MG63 (cell line): ENCODE measurements around the gene POMC. TPM values are rescaled to one million over a fixed set of nuclear protein-coding genes. Genes with fewer than 3 reads are reported as not detected.
"Not testable (repeated sequence)": the region's sequence is repeated elsewhere in the genome, so short reads cannot be mapped to it uniquely, and the experiment has no call there.

Source experiments
- DNase-seq: peaks from one replicate; pipeline ENCODE4 v3.0.0-alpha.2; 2020
- H3K27me3 ChIP-seq: fragments of 250-450 bp; sonication (Bioruptor Pico); 2 replicates; pipeline ENCODE4 v1.5.1; 2020; ENCODE audit warnings: mild to moderate bottlenecking, moderate library complexity
- H3K36me3 ChIP-seq: fragments of 250-450 bp; sonication (Bioruptor Pico); 2 replicates; pipeline ENCODE4 v1.5.1; 2020; ENCODE audit warnings: mild to moderate bottlenecking, moderate library complexity
- H3K4me3 ChIP-seq: fragments of 250-450 bp; sonication (Bioruptor Pico); 2 replicates; pipeline ENCODE4 v1.5.1; 2020; ENCODE audit warnings: mild to moderate bottlenecking, moderate library complexity
- H3K9me3 ChIP-seq: fragments of 250-450 bp; sonication (Bioruptor Pico); 2 replicates; pipeline ENCODE4 v1.5.1; 2020; ENCODE audit warnings: mild to moderate bottlenecking, moderate library complexity
- total RNA-seq: library from RNA; depleted of rRNA; stranded (reverse); fragments of >200 nt; shearing (Covaris generic); gene quantifications from 2 replicates; pipeline ENCODE4 v1.2.3, GENCODE V29; 2014; ENCODE audit warnings: low replicate concordance

The POMC gene
- total RNA-seq, 1 experiment from 2014 or later, result not detected

GRCh38 chr2:25188405-25188804 is 20.0 kb upstream of the POMC start:
- DNase-seq, result no peak
- Histone ChIP-seq H3K27me3 (no peaks in the 10 kb centered on the region), H3K9me3 (no peaks in the 10 kb centered on the region), H3K4me3 (no peak overlapping the region), H3K36me3 (no peaks in the 10 kb centered on the region)

- Histone ChIP-seq H3K36me3 (no peaks in the 10 kb centered on the region), H3K4me3 (no peak overlapping the region), H3K27me3 (no peaks in the 10 kb centered on the region), H3K9me3 (no peaks in the 10 kb centered on the region)
- DNase-seq, result no peak
These were observed 19.5 kb upstream of the POMC start for GRCh38 chr2:25187729-25188350.

GRCh38 chr2:25184254-25184653 is 15.9 kb upstream of the POMC start:
- Histone ChIP-seq H3K4me3 (no peak overlapping the region), H3K9me3 (peaks cover 6% of the 10 kb centered on the region; the same call in 1 of the 2 replicates), H3K36me3 (no peaks in the 10 kb centered on the region), H3K27me3 (no peaks in the 10 kb centered on the region)
- DNase-seq, result no peak

GRCh38 chr2:25178976-25179375 is 10.6 kb upstream of the POMC start:
- peaks cover 6% of the 10 kb centered on the region; the same call in 1 of the 2 replicates for H3K9me3 ChIP-seq
- H3K27me3 ChIP-seq, result no peaks in the 10 kb centered on the region
- H3K36me3 ChIP-seq, result no peaks in the 10 kb centered on the region
- DNase-seq, result no peak
- H3K4me3 ChIP-seq, result no peak overlapping the region

GRCh38 chr2:25177211-25177611 is 8.8 kb upstream of the POMC start:
- peaks cover 3% of the 10 kb centered on the region; the same call in 1 of the 2 replicates for H3K27me3 ChIP-seq
- DNase-seq, result no peak
- H3K9me3 ChIP-seq, result peaks cover 6% of the 10 kb centered on the region; the same call in 1 of the 2 replicates
- H3K4me3 ChIP-seq, result no peak overlapping the region
- no peaks in the 10 kb centered on the region for H3K36me3 ChIP-seq

GRCh38 chr2:25176541-25177181 is 8.3 kb upstream of the POMC start:
- Histone ChIP-seq H3K4me3 (no peak overlapping the region), H3K36me3 (no peaks in the 10 kb centered on the region), H3K27me3 (peaks cover 3% of the 10 kb centered on the region; the same call in 1 of the 2 replicates), H3K9me3 (peaks cover 1% of the 10 kb centered on the region; the same call in 1 of the 2 replicates)
- DNase-seq, result no peak

GRCh38 chr2:25176138-25176537 is 7.8 kb upstream of the POMC start:
- DNase-seq, result no peak
- Histone ChIP-seq H3K36me3 (no peaks in the 10 kb centered on the region), H3K4me3 (no peak overlapping the region), H3K9me3 (no peaks in the 10 kb centered on the region), H3K27me3 (peaks cover 3% of the 10 kb centered on the region; the same call in 1 of the 2 replicates)

GRCh38 chr2:25174192-25174861 is 5.9 kb upstream of the POMC start:
- no peak for DNase-seq
- Histone ChIP-seq H3K4me3 (no peak overlapping the region), H3K9me3 (no peaks in the 10 kb centered on the region), H3K36me3 (no peaks in the 10 kb centered on the region), H3K27me3 (peaks cover 10% of the 10 kb centered on the region)

- Histone ChIP-seq H3K27me3 (peaks cover 16% of the 10 kb centered on the region), H3K9me3 (no peaks in the 10 kb centered on the region), H3K36me3 (no peaks in the 10 kb centered on the region), H3K4me3 (no peak overlapping the region)
- no peak for DNase-seq
These were observed 5.3 kb upstream of the POMC start for GRCh38 chr2:25173719-25174118.

GRCh38 chr2:25170888-25171287 is 2.5 kb upstream of the POMC start:
- peaks cover 39% of the 10 kb centered on the region for H3K27me3 ChIP-seq
- no peak for DNase-seq
- H3K9me3 ChIP-seq, result no peaks in the 10 kb centered on the region
- H3K36me3 ChIP-seq, result no peaks in the 10 kb centered on the region
- no peak overlapping the region for H3K4me3 ChIP-seq

GRCh38 chr2:25169073-25169470 is 692 bp upstream of the POMC start:
- no peaks in the 10 kb centered on the region for H3K36me3 ChIP-seq
- H3K27me3 ChIP-seq, result peaks cover 41% of the 10 kb centered on the region
- no peak for DNase-seq
- H3K4me3 ChIP-seq, result no peak overlapping the region
- H3K9me3 ChIP-seq, result no peaks in the 10 kb centered on the region

GRCh38 chr2:25165992-25166875 is 2.1 kb downstream of the POMC start:
- Histone ChIP-seq H3K27me3 (peaks cover 38% of the 10 kb centered on the region), H3K9me3 (no peaks in the 10 kb centered on the region), H3K4me3 (no peak overlapping the region), H3K36me3 (no peaks in the 10 kb centered on the region)
- DNase-seq, result no peak

- no peaks in the 10 kb centered on the region for H3K36me3 ChIP-seq
- no peak overlapping the region for H3K4me3 ChIP-seq
- peaks cover 33% of the 10 kb centered on the region for H3K27me3 ChIP-seq
- DNase-seq, result no peak
- no peaks in the 10 kb centered on the region for H3K9me3 ChIP-seq
These were observed 3.8 kb downstream of the POMC start for GRCh38 chr2:25164561-25164960.

- H3K36me3 ChIP-seq, H3K4me3 ChIP-seq, H3K27me3 ChIP-seq, H3K9me3 ChIP-seq, DNase-seq: not testable (repeated sequence)
These were observed 6.3 kb downstream of the POMC start for GRCh38 chr2:25162061-25162460.

GRCh38 chr2:25161055-25161781 is 7.2 kb downstream of the POMC start:
- DNase-seq, result no peak
- Histone ChIP-seq H3K9me3 (no peaks in the 10 kb centered on the region), H3K27me3 (peaks cover 2% of the 10 kb centered on the region; the same call in 1 of the 2 replicates), H3K4me3 (no peak overlapping the region), H3K36me3 (no peaks in the 10 kb centered on the region)

GRCh38 chr2:25160376-25160775 is 8.0 kb downstream of the POMC start:
- Histone ChIP-seq H3K4me3 (no peak overlapping the region), H3K36me3 (no peaks in the 10 kb centered on the region), H3K27me3 (no peaks in the 10 kb centered on the region; the same call in 1 of the 2 replicates), H3K9me3 (no peaks in the 10 kb centered on the region)
- no peak for DNase-seq
